MM.1S (cell line): ENCODE measurements around the gene OLIG1.

Experiments used
- CTCF ChIP-seq: fragments of 300-600 bp; sonication (generic); IDR thresholded peaks from 2 replicates; pipeline ENCODE4 v1.5.1; 2016; ENCODE audit warnings: antibody characterized with exemption, low read length, mixed read lengths
- EZH2phosphoT487 ChIP-seq: fragments of 300-600 bp; sonication (generic); IDR thresholded peaks from 2 replicates; pipeline ENCODE4 v1.6.1; 2018; ENCODE audit warnings: antibody characterized with exemption, low read length

GRCh38 chr21:33059380-33059841, 10.5 kb upstream of the OLIG1 start:
- no peak for TF ChIP-seq CTCF
- TF ChIP-seq EZH2phosphoT487, result no peak
